Measurements from ENCODE around the gene RABGGTB.
"Not testable (repeated sequence)": the region's sequence is repeated elsewhere in the genome, so short reads cannot be mapped to it uniquely, and the experiment has no call there.

RABGGTB gene

GRCh38 chr1:75808921-75809320 lies 22.9 kb downstream of the RABGGTB start:
- TF ChIP-seq Cebpa-rat (IDR thresholded peaks at IDR 0.05), result no peak
- no peaks in the 10 kb centered on the region; a peak in 1 of 22 replicates for H3K36me3 ChIP-seq
- H3K4me3 ChIP-seq, result no peak overlapping the region
- H3K4me1 ChIP-seq, result no peaks in the 10 kb centered on the region
- no peak overlapping the region for H3K4me2 ChIP-seq
- no peak overlapping the region for H3K9ac ChIP-seq
- no peak overlapping the region for H3K27ac ChIP-seq
- H4K20me1 ChIP-seq, result no peaks in the 10 kb centered on the region
- no peaks in the 10 kb centered on the region for H3K27me3 ChIP-seq
- H3K9me3 ChIP-seq (replicated peaks in 1 of 11), result no peaks in the 10 kb centered on the region

- H3K27me3 ChIP-seq; H3K27ac ChIP-seq; H3K4me1 ChIP-seq; H3K4me3 ChIP-seq; H4K20me1 ChIP-seq; H3K4me2 ChIP-seq; H3K9ac ChIP-seq; H3K9me3 ChIP-seq (replicated peaks in 1 of 11); H3K36me3 ChIP-seq: not testable (repeated sequence)
These were observed 24.1 kb downstream of the RABGGTB start for GRCh38 chr1:75810113-75810512.

GRCh38 chr1:75811211-75811981 lies 25.3 kb downstream of the RABGGTB start:
- H3K4me1 ChIP-seq, result no peaks in the 10 kb centered on the region

GRCh38 chr1:75812065-75812464 lies 26.0 kb downstream of the RABGGTB start:
- no peaks in the 10 kb centered on the region for H3K4me1 ChIP-seq
- H3K27me3 ChIP-seq, result no peaks in the 10 kb centered on the region
- H3K36me3 ChIP-seq, result peaks cover 0 to 9% (median 0%) of the 10 kb centered on the region in 11 experiments; a peak in 2 of 22 replicates
- no peak overlapping the region for H3K9ac ChIP-seq
- H3K27ac ChIP-seq, result no peak overlapping the region
- H3K4me2 ChIP-seq, result no peak overlapping the region
- no peaks in the 10 kb centered on the region for H3K9me3 ChIP-seq (replicated peaks in 1 of 11)
- no peaks in the 10 kb centered on the region for H4K20me1 ChIP-seq
- no peak overlapping the region for H3K4me3 ChIP-seq
- no peak for TF ChIP-seq Cebpa-rat (IDR thresholded peaks at IDR 0.05)

More at GRCh38 chr1:75811211-75811981, 25.3 kb downstream of the RABGGTB start:
- H3K27ac ChIP-seq, result no peak overlapping the region
- no peak overlapping the region for H3K4me3 ChIP-seq
- no peaks in the 10 kb centered on the region for H3K9me3 ChIP-seq (replicated peaks in 1 of 11)
- no peak overlapping the region for H3K9ac ChIP-seq
- TF ChIP-seq Cebpa-rat (IDR thresholded peaks at IDR 0.05), result no peak
- H3K4me2 ChIP-seq, result no peak overlapping the region
- H4K20me1 ChIP-seq, result no peaks in the 10 kb centered on the region
- H3K27me3 ChIP-seq, result no peaks in the 10 kb centered on the region
- peaks cover 0 to 5% (median 0%) of the 10 kb centered on the region in 11 experiments; a peak in 2 of 22 replicates for H3K36me3 ChIP-seq

GRCh38 chr1:75823596-75823995 lies 37.5 kb downstream of the RABGGTB start:
- H4K20me1 ChIP-seq, H3K27ac ChIP-seq, H3K4me1 ChIP-seq, H3K4me2 ChIP-seq, H3K4me3 ChIP-seq, H3K9ac ChIP-seq, H3K27me3 ChIP-seq: not testable (repeated sequence)
- Histone ChIP-seq H3K36me3 (peaks cover 0 to 21% (median 0%) of the 10 kb centered on the region in 11 experiments; a peak in 7 of 22 replicates), H3K9me3 (replicated peaks in 1 of 11) (peaks cover under 1 to 16% (median 7%) of the 10 kb centered on the region in 11 experiments; a peak in 20 of 22 replicates)

- Histone ChIP-seq H3K9me3 (replicated peaks in 1 of 11) (peaks cover 16 to 36% (median 27%) of the 10 kb centered on the region in 11 experiments; a peak in 21 of 22 replicates), H3K4me1 (peaks cover 12 to 45% (median 32%) of the 10 kb centered on the region in 10 experiments), H3K4me2 (peak overlapping the region; percentile 37 to 92 (median 71)), H3K27ac (peak overlapping the region in 9 of 11 experiments; percentile 48 to 80 (median 64); a peak in 17 of 22 replicates), H3K9ac (peak overlapping the region in 5 of 11 experiments; percentile 2 to 40 (median 23); a peak in 3 of 22 replicates), H3K36me3 (no peaks in the 10 kb centered on the region), H4K20me1 (no peaks in the 10 kb centered on the region), H3K4me3 (peak overlapping the region in 3 of 10 experiments; percentile 2 to 33 (median 8); a peak in 5 of 20 replicates), H3K27me3 (no peaks in the 10 kb centered on the region)
- TF ChIP-seq Cebpa-rat (IDR thresholded peaks at IDR 0.05), result peak in 2 of 11 experiments; percentile 24 to 70; a peak in 3 of 22 replicates
These were observed 50.6 kb downstream of the RABGGTB start for GRCh38 chr1:75836528-75837100.

GRCh38 chr1:75838079-75838478 lies 52.0 kb downstream of the RABGGTB start:
- H3K4me3 ChIP-seq, result no peak overlapping the region
- no peak overlapping the region for H3K9ac ChIP-seq
- peak overlapping the region in 4 of 11 experiments; percentile 7 to 80 (median 48); a peak in 4 of 22 replicates for H3K27ac ChIP-seq
- peak overlapping the region in 8 of 11 experiments; percentile 66 to 92 (median 74); a peak in 12 of 22 replicates for H3K4me2 ChIP-seq
- TF ChIP-seq Cebpa-rat (IDR thresholded peaks at IDR 0.05), result no peak
- no peaks in the 10 kb centered on the region for H3K27me3 ChIP-seq
- H3K4me1 ChIP-seq, result peaks cover 12 to 38% (median 32%) of the 10 kb centered on the region in 10 experiments
- no peaks in the 10 kb centered on the region for H3K36me3 ChIP-seq
- no peaks in the 10 kb centered on the region for H4K20me1 ChIP-seq
- peaks cover 15 to 36% (median 27%) of the 10 kb centered on the region in 11 experiments; a peak in 21 of 22 replicates for H3K9me3 ChIP-seq (replicated peaks in 1 of 11)

GRCh38 chr1:75841421-75841820 lies 55.4 kb downstream of the RABGGTB start:
- H3K4me2 ChIP-seq, result no peak overlapping the region
- H3K9me3 ChIP-seq (replicated peaks in 1 of 11), result peaks cover 0 to 15% (median 10%) of the 10 kb centered on the region in 11 experiments; a peak in 12 of 22 replicates
- no peaks in the 10 kb centered on the region for H3K27me3 ChIP-seq
- TF ChIP-seq Cebpa-rat (IDR thresholded peaks at IDR 0.05), result no peak
- H3K4me3 ChIP-seq, result no peak overlapping the region
- H4K20me1 ChIP-seq, result no peaks in the 10 kb centered on the region
- H3K4me1 ChIP-seq, result peaks cover 8 to 24% (median 21%) of the 10 kb centered on the region in 10 experiments
- H3K9ac ChIP-seq, result no peak overlapping the region
- no peak overlapping the region for H3K27ac ChIP-seq
- H3K36me3 ChIP-seq, result no peaks in the 10 kb centered on the region
